HG03442 (cell line): Measurements from ENCODE around the gene RAPGEF5.

Source experiments
- ATAC-seq: cut with Tn5 transposase; IDR thresholded peaks from one replicate; pipeline ENCODE4 v1.9.1; 2021; ENCODE audit warnings: mild to moderate bottlenecking, moderate library complexity; ENCODE audit not compliant: unreplicated experiment

Gene RAPGEF5

DNA sequence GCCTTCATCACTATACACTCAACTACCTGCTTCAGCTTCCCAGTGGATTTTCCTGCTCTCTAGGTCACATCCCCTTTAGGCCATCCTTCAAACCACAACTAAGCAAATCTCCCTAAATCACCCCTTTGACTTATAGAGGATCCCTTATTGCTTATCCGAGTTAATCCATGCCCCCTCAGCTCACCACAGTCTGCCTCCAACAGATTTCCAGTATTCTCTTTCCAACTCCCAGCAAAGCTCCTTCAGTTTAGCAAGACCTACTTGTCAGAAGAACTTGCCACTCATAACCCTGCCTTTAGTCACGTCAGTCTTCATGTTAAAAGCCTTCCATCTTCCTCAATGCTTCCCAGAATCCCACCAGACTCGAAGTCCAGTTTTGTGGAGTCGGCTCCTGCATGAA, 38.6 kb downstream of the RAPGEF5 start:
- no peak for ATAC-seq

DNA sequence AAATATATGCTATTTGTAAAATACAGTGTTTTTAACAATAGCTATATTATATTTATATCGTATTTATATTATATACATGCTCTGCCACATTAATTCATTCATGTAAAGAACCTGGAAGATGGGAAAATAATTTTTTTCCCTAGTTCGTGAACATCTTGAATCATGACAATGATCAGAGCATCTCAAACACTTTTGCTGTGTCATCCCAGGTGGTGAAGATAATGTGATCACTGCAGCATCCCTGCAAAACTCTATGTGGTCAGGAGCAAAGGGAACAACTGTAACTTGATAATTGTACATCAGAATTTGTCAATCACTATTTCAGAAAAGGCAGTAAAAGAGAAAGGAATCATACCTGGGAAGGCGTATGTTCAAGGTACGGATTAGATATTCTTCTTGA, 39.3 kb downstream of the RAPGEF5 start:
- ATAC-seq, result no peak

DNA sequence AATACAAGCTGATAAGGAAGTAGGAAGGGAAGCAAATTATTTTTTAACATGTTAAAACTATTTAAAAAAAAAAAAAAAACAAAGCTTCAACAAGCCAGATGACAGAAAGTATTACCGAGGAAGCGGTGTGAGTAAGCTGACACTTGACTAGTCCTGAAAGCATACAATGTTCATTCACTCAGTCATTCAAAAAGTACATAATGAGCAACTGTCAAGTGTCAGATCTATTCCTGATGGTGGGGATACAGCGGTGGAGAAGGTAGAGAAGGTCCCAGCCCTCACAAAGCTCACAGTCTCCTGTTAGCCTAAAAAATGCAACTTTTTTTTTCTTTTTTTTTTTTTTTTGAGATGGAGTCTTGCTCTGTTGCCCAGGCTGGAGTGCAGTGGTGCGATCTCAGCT, 40.0 kb downstream of the RAPGEF5 start:
- no peak for ATAC-seq

DNA sequence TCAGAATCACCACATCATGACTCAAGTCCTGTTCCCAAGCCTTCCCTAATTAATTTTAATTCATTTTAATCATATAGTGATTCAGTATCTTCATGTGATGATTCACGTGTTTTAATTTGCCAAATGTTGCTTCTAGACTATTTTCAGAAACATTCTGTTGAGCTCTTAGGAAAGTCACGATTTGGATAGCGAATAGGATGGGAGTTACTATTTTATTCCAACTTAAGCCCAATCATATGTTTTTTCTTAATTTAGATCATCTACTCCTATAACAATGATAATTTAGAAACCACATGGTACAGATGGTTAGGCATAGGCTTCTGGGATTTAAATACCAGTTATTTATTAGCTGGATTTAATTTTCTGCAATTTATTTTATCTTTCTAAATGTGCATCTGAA, 49.1 kb downstream of the RAPGEF5 start:
- no peak for ATAC-seq

DNA sequence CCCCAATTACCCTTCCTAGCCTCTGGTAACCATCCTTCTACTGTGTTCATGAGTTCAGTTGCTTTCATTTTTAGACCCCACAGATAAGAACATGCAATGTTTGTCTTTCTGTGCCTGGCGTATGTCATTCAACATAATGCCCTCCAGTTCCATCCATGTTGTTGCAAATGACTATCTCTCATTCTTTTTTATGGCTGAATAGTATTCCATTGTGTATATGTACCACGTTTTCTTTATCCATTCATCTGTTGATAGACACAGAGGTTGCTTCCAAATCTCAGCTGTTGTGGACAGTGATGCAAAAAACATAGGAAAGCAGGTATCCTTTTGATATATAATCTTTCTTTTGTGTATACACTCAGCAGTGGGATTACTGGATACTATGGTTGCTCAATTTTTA, 51.2 kb downstream of the RAPGEF5 start:
- no peak for ATAC-seq

DNA sequence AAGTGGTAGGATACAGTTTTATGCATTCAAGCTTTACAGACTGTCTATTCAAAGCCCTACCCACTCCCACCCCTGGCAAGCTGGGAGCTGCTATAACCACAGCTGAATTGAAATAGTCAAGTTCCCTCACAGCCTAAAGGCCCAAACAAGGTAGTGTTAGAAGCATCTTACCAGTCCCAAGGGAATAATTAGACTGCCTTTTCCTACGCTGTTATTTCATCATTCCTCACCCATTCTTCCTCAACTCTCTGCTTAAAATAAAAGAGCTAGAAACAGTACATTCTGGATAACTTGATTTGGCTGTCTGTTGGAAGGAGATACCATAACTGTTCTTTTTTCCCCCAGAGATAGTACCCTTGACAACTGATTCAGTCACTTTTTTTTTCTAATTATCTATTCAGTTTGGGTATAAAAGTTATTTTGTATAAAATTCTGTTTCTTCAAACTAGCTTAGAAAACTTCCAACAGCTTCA, 54.0 kb downstream of the RAPGEF5 start:
- no peak for ATAC-seq

DNA sequence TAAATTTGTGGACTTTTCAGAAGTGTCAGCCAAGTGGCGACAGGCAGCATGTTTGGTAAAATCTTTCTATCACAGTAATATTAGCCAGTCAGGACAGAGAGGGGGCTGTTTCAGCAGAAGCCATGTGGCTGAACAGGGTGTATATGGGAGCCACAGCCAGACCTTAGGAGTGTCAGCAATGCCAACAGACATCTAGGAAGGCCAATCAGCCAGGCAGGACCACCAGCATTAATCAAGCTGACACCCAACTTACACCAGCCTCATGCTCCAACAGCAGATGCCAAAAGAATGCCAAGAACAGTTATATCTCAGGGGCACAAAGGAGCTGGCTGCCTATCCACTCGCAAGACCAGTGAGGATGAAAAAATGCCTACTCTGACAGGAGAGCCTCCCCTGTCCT, 54.8 kb downstream of the RAPGEF5 start:
- no peak for ATAC-seq

DNA sequence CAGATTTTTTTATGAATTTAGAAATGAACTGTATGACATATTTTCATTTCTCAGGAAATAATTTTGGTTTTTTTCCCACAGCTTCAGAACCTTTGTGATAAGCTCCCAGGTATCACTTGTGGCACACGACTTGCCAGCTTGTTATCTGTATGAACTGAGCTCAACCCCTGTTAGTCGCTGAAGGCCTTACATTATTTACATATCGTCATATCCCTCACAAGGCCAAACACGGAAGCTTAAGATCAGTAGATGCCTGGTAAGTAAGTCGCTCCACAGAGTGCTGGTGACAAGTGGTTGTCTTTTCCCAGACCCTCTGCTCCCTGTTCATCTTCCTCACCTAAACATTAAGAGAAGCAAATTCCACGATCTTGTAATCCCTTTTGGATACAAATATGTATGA, 55.2 kb downstream of the RAPGEF5 start:
- ATAC-seq, result no peak

DNA sequence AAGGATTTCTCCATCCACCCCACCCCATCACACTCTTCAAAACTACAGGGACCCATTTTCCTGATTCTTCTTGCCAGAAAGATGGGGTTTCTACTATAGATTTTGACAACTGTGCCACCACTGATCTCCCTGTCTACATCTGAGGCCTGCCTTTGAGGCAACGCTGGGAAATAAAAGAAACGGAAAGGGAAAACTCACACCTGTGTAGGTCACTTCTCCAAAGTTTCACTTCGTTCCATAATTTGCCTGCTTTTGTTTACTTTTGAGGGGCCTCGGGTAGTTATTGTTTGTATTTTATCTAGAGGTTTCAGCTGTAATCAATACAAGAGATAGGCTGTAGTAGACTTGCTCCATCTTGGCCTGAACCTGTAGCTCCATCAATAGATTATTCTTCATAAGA, 56.1 kb downstream of the RAPGEF5 start:
- no peak for ATAC-seq

DNA sequence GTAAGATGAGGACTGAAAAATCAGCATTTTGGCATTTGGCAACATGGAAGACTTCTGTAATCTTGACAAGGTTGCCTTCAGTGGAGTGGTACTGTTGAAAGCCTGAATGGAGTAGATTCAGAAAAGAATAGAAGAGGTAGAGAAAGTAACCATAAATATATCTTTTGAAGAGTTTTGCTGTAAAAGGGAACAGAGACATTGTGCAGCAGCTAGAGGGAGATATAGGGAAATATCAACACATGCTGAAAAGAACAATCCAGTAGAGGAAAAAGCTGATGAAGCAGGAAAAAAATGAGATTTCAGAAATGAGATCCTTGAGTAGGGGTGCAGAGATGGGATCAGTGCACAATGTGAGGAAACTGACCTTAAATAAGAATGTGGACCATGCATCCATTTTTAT, 60.0 kb downstream of the RAPGEF5 start:
- no peak for ATAC-seq

DNA sequence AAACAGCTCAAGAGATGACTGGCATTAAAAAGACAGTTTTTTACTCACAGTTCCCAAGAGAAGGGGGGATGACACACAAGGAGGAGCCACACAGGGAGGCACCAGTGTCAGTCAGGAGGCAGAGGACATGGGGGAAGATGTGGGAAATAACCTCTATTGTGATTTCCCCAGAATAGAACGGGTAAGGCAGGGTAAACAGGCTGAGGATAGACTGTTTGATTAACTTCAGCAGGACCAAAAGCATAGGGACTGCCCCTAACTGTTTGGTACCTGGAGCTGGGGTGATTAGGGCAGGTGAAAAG, 60.7 kb downstream of the RAPGEF5 start:
- ATAC-seq, result no peak

DNA sequence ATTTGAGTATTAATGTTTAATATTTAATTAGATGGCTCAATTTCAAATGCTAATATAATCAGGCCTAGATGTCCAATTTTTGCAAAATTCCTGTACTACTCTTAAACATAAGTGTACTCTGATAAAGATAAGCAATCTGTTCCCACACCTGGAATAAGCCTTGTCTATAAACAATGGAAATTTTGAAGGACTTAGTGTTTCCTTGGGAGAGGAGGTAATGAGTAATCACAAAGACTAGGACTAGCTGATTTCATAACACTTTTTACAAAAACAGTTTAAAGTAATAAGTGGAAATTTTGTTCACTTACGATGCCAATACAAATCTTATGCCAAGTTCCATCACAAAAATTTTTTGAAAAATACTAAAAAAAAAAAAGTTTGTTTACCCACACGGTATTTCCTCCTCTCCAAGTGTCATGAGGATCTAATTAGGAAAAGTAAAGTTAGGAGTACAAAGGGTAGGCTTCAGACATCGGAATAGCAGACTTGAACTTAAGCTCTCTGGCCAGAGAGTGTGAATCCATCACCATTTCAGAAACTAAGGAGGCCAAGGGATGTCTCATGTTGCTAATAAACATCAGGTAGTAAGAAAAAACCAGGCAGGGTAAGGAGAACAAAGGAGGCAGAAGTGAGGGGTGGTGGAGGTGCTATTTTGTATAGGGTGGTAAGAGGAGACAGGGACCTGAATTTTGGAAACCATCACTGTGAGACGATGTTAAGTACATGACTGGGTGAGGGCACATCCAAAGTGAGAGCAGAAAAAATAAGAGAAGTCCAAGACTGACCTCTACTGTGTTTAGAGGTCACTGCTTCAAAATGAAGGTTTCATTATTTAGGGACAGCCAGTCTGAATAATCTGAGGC, 61.3 kb downstream of the RAPGEF5 start:
- ATAC-seq, result no peak

DNA sequence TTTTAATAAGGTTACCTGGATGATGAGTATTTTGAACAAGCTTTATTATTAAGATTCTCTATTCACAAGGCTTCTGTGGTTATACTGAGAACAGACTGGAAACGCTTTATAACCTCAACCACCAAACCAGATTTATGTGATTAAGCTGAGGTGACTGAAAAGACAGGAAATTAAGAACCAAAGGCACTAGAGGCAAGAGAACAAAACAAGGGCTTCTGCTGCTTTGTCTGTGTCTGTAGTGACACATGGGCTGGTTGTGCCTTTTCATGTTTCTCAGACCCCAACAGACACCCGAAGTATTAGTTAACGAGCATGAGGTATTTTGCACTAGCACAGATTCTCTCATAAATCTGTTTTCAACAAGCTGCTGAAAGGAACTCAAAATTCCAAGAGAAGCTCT, 64.4 kb downstream of the RAPGEF5 start:
- ATAC-seq, result no peak

DNA sequence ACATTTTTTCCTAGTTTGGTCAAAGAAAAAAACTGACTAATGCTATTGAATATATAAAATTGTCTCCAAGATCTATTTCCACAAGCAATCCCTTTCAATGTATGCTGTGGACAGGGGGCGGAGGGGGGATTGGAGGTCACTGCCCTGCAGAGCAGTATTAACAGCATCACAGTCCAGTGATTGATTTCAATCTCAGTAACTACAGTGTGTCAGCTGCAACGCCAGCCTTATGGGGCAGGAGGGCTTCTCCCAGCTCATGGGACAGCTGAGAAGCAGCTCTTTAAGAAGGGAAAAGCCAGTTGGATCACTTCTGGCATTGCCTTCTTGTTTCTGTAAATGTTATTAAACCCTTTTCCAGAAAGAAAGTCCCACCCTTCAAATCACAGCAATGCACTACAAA, 65.0 kb downstream of the RAPGEF5 start:
- ATAC-seq, result no peak

DNA sequence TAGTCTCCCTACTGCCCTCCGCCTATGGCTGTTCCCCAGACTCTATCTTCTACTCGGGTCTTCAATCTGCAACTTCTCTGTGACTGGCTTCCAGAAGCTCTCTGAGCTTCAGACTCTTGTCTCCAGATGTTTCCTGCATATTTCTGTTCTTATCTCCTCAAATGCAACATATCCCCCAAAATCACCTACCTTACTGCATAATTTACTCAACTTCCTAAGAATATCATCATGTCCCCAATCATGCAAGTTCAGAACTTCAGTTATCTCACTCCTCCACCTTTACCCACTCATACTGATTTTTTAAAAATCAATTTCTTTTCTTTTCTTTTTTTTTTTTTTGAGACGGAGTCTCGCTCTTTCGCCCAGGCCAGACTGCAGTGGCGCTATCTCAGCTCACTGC, 68.8 kb downstream of the RAPGEF5 start:
- no peak for ATAC-seq

DNA sequence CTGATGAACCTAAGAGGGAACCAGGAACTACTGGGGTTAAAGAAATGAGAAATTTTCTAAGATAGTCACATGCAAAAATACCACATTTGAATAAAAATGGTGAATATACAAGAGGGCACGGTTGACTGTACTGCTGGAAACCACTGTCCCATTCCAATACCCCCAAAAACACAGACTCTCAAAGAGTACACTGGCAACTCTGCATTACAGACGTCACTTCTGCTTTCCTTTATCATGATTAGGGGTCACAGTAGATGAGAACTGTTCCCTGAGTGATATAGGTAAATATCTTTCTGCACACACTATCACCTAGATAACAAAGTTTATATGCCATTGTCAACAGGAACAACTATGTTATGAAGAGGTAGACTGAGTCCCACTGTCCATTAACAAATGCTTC, 69.5 kb downstream of the RAPGEF5 start:
- ATAC-seq, result no peak

DNA sequence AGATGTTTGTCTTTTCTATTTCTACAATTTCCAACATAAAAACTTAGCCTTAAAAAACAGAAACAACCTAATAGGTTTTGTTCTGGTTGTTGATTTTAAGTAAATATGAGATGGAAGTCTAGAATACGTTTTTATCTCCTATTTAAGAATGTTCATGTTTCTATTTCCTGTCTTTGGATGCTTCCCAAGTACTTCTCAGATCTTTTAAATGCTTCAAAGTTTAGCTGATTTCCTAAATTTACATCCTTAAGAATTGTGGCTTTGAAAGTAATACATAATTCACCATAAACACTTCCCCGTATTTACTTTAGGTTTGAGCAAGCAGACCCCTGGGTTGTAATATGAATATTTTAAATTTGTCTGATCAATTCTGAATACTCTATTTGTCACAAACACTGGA, 70.5 kb downstream of the RAPGEF5 start:
- no peak for ATAC-seq

DNA sequence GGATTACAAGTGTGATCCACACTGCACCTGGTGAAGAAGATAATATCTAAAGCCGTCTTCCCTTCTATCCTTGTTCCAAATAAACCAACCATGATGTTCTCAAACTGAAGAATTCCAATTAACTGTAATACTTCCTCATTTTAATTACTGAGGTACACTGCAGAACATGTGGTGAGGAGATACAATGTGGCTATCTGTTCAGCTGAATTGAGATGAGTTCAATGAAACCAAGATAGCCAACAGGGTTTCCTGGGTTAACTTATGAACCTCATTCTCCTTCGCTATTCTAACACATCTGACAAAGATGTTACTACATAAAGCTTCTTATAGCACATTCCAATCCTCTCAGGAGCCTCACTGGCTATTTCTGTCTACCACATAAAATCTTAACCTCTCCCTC, 75.5 kb downstream of the RAPGEF5 start:
- ATAC-seq, result no peak

DNA sequence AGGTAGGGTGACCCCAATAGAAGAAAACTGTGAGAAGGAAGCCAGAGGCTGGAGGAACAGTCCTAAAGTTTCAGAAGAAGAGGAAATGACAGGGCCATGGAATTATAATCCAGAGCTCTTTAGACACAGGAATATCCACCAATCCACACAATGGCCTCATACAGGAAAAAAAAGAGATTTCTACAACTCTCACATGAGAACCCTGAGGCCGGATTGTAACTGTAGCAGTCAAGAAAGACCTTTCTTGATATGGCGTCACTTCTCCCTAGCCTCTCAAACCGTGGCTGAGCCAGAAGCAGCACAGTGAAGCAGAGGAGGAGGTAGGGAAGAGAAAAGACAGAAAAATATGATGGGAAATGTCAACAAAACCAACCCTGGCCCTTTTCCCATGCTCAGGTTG, 76.9 kb downstream of the RAPGEF5 start:
- ATAC-seq, result no peak

DNA sequence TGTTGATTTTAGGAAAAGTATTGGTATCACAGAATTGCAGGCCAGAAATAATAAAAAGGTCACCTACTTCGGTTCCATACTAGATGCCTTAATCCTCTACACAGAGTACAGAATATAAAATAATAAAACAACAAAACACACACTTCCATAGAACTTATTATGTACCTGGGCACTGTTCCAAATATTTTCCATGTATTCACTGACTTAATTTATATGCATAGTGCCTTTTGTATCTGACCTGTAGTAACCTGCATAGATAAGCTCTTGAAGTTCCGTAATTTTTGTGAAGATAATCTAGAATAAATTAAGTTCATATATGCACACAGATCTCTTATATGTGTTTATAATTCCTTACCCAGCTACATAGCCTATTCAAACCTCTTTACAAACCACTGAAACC, 78.3 kb downstream of the RAPGEF5 start:
- no peak for ATAC-seq

DNA sequence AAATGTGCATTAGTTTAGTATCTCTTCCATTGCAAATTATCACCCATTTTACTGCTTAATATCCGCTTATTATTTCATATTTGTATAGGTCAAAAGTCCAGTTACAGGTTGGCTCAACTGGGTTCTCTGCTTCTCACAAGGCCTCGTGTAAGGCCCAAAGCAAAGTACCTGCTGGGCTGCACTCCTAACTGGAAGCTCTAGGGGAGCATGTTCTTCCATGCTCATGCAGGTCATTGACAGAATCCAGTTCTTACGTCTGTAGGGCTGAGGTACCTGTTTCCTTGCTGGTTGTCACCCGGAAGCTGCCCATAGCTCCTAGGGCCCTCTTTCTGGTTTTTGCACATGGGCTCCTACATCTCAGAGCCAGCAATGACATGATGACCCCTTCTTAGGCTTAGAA, 79.6 kb downstream of the RAPGEF5 start:
- ATAC-seq, result no peak

DNA sequence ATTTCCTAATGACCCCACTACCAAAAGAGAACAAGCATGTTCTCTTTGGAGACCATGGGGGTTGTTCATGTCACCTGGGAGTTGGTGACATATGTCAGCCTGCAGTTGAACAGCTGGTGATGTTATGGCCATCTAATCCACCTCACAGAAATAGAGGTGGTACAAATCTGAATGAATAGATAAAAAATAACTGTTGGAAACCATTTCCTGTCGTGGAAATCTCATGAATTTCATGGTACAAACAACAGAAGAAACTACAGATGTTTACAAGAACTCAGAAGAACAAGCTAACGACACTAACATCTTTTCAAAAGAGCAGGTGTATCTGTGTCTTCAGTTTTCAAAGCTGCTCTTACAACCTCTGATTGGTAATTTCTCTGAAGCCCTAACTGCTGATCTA, 81.3 kb downstream of the RAPGEF5 start:
- no peak for ATAC-seq

DNA sequence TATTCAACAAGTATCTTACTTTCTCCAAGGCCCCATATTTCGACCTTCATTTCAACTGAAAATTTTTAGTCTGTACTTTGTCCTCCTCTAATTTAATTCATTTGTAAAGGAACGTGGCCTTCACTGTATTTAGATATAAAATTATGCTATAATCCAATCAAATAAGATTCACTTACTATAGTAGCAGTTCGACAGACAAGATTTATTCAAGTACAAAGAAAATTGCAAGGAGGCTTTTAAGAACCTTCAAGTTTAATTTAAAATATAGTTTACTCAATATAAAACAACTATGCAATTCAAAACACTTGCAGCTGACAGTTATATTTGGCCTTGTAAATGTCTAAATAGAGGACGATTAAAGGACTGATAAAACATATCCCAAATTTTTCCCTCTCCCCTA, 85.6 kb downstream of the RAPGEF5 start:
- ATAC-seq, result no peak
